A172 (cell line): ENCODE data around the gene STK11. TPM values are rescaled to one million over a fixed set of nuclear protein-coding genes. Genes with fewer than 3 reads are reported as not detected.
"Not testable (repeated sequence)": the region's sequence is repeated elsewhere in the genome, so short reads cannot be mapped to it uniquely, and the experiment has no call there.

Source experiments
- DNase-seq: peaks from one replicate; pipeline ENCODE4 v3.0.0-alpha.2; 2015; ENCODE audit warnings: low spot score
- total RNA-seq: library from RNA; depleted of rRNA; stranded (reverse); fragments of >200 nt; shearing (Covaris generic); gene quantifications from 2 replicates; pipeline ENCODE4 v1.2.3, GENCODE V29; 2014

STK11 gene
- total RNA-seq, 1 experiment from 2014 or later = 98.9 TPM

DNA sequence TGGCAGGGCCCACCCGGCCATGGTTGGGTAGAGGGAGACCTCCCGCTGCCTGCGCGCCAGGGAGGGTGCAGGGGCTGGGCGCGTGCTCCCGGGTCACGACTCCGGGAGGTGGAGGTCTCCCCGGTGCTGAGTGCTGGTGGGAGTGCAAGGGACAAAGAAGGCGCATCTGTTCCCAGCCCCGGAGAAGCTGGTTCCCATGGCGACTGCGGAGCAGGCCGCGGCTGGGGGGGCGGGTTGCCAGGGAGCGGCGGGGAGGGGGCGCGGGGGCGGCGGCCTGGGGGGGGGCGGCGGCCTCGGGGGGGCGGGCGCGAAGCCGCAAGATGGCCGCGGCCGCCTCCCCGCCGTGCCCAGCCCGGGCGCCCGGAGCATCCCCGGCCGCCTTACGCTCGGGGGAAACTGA is 31.0 kb downstream of the STK11 start:
- DNase-seq = no peak

- no peak for DNase-seq
These were observed 31.6 kb downstream of the STK11 start for GRCh38 chr19:1237027-1237659.

GRCh38 chr19:1237754-1238368 is 32.3 kb downstream of the STK11 start, which contains the start of gene CBARP:
CBARP (minus strand) TSS chr19:1238005; CDS start chr19:1236100, 1,905 bp downstream.
- DNase-seq = no peak

DNA sequence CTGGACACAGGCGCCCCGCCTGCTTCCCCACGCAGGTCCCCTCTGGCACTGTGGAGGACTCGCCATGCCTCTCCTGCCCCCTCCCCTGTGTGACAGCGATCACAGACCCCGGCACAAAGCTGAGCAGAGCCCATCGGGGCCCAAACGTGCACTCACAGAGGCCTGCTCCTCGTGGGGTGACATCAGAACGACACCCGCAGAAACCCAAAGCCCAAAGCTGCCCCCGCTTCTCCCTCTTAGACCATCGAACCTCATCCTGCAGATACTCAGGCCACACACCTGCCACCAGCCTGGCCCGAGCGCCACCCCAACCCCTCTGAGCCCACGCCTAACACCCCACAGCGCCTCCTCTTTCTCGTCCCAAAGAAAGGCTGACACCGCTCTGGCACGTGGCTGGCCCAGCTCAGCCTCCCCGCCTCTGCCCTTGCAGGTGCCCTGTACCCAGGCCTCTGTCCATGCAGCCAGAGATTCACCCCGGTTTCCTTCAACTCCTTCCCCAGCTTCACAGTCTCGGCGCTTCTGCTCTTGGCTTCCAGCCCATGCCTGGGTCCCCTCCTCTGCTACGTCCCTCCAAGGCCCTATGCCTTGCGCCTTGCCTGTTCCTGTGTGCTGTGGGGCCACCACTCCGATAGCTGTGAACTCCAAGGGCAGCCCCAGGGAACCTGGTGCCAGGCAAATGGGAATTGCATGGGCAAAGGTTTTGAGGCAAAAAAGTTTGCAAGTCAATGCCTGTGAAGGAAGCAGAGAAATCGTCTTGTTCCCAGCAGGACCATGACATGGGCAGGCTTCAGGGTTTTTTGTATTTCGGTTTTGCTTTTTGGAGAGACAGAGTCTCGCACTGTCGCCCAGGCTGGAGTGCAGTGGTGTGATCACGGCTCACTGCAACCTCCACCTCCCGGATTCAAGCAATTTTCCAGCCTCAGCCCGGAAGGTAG is 33.1 kb downstream of the STK11 start:
- no peak for DNase-seq

- no peak for DNase-seq
These were observed 33.8 kb downstream of the STK11 start for GRCh38 chr19:1239420-1239795.

GRCh38 chr19:1239796-1240737 is 34.5 kb downstream of the STK11 start:
- peak; percentile 70 for DNase-seq

GRCh38 chr19:1240925-1241324 is 35.3 kb downstream of the STK11 start:
- DNase-seq = no peak

- peak; percentile 91 for DNase-seq
These were observed 36.0 kb downstream of the STK11 start, which contains the start of gene ATP5F1D for GRCh38 chr19:1241417-1242095. ATP5F1D (plus strand) TSS chr19:1241751; CDS start chr19:1241851, 100 bp downstream.

- DNase-seq = peak; percentile 79
These were observed 38.5 kb downstream of the STK11 start for GRCh38 chr19:1243768-1244692.

- no peak for DNase-seq
These were observed 39.3 kb downstream of the STK11 start for GRCh38 chr19:1244693-1245451.

DNA sequence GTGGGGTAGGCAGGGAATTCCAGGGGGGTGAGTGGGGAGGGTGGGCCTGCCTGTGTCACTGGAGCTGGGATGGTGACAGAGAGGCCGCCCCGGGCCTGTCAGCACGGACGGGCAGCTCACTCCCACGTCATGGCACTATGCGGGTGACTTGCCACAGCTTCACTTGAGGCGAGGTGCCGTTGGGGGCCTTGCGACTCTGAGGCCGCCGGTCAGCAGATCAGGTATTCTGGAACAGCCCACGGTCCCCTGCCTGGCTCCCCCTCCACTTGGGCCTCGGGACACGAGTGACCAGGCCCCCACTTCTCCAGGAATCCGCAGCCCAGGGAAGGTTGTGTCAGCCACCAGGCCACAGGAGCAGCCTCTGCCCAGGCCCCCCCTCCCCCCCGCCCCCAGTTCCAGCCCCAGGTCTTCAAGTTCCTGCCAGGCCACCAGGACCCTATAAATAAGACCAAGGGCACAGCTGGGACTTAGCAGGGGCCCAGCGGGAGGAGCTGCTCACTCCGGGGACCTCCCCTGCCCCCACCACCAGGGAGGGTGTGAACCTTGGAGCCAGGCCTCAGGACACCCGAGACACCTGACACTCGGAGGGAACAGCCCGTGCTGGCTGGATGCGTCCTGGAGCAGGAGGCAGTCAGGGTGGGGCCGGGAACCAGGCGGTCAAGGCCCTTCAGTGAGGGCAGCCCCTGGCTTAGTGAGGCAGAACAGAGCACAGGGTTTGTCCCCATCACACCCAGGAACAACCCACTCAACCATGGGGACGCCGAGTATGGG is 40.1 kb downstream of the STK11 start:
- DNase-seq = no peak

DNA sequence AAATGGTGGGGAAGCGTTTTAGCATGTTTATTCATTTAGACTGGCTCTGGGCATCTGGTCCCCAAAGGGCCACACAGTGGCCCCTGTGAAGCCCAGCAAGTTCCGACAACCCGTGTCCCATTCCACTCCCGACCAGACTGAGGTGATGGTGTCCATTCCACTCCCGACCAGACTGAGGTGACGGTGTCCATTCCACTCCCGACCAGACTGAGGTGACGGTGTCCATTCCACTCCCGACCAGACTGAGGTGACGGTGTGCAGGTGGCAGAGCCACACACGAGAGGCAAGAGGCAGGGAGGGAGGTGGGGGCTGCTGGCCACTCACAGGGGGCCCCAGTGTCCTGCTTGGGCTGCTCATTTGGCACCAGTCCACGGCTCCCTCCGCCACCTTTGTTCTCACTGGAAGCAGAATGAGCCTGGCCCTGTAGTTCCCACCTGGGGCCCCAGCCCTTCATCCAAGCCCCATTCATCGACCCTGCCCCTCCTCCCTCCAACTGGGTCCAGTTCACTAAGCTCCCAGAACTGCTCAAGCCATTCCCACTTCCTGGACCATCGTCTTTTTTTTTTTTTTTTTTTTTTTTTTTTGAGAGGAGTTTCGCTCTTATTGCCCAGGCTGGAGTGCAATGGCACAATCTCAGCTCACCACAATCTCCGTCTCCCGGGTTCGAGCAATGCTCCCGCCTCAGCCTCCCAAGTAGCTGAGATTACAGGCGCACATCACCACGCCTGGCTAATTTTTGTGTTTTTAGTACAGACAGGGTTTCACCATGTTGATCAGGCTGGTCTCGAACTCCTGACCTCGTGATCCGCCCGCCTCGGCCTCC is 40.9 kb downstream of the STK11 start:
- DNase-seq = not testable (repeated sequence)

GRCh38 chr19:1247748-1248138 is 42.2 kb downstream of the STK11 start:
- no peak for DNase-seq

- peak; percentile 95 for DNase-seq
These were observed 42.7 kb downstream of the STK11 start, which contains the start of gene MIDN for GRCh38 chr19:1248139-1248785. MIDN (plus strand) TSS chr19:1248583; CDS start chr19:1250297, 1,714 bp downstream.

DNA sequence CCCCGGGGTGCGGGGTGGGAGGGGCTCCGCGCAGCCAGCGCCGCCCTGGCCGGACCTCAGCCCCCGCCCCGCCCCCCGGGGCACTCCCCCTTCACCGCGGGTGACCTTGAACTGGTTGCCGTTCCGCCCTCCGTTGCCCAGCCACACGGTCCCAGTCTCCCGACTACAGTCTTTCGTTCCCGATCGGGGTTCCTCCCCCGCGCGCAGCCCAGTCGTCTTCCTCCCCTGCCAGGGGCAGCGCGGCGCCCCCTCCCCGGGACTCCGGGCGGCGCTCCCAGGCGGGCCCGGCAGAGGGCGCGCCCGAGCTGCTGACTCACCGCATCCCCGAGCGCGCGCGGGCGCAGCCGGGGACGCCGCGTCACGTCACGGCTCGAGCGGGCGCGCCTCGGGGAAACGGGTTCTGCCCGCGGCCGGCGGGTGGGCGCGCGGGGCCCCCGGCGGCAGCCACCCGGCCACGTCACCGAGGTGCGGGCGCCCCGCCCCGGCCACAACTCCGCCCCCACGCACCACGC is 43.3 kb downstream of the STK11 start:
- no peak for DNase-seq

GRCh38 chr19:1249298-1249989 is 43.9 kb downstream of the STK11 start:
- DNase-seq = peak; percentile 97
